Esophagus muscularis mucosa (tissue), 3 donors: ENCODE data around the gene CBLL2.

ENCODE experiments used
- CTCF ChIP-seq, 3 experiments: fragments of 200-600 bp in 2 of 3; fragments of 450-650 bp in 1 of 3; sonication (generic) in 2 of 3; IDR thresholded peaks; one replicate each; pipeline ENCODE4 v1.5.1; 2017 to 2019; ENCODE audit warnings: antibody characterized with exemption in 3 of 3, mild to moderate bottlenecking in 2 of 3, moderate library complexity in 1 of 3
- POLR2A ChIP-seq: fragments of 450-650 bp; IDR thresholded peaks from one replicate; pipeline ENCODE4 v1.6.1; 2017; ENCODE audit warnings: antibody characterized with exemption, moderate library complexity, mild to moderate bottlenecking, low read depth
- POLR2AphosphoS5 ChIP-seq, 2 donors: sonication (generic); formaldehyde crosslinking; IDR thresholded peaks; one replicate each; pipeline ENCODE4 v1.6.1; 2017; ENCODE audit warnings: antibody characterized with exemption in 2 of 2

- TF ChIP-seq CTCF (IDR thresholded peaks at IDR 0.05), result no peak
- no peak for TF ChIP-seq POLR2AphosphoS5 (IDR thresholded peaks at IDR 0.05)
- no peak for TF ChIP-seq POLR2A
These were observed 24.3 kb upstream of the CBLL2 start for GRCh38 chrX:22248401-22248800.
